Astrocyte of the spinal cord (primary cell): ENCODE results near the gene SAC3D1.

ENCODE experiments used
- DNase-seq: peaks from one replicate; pipeline ENCODE4 v3.0.0; 2011; ENCODE audit warnings: low read depth, low spot score
- H3K4me3 ChIP-seq: 2 replicates; pipeline ENCODE4 v1.5.1; 2011; ENCODE audit warnings: low read depth, mild to moderate bottlenecking, low read length, moderate library complexity
- CTCF ChIP-seq: IDR thresholded peaks from 2 replicates; pipeline ENCODE4 v1.5.1; 2012; ENCODE audit warnings: low read depth, mild to moderate bottlenecking, low read length, inconsistent platforms
- in situ Hi-C: cut with HindIII; loops from 2 replicates; pipeline ENCODE4 v1.10.0; 2017; ENCODE audit warnings: low sequenced_read_pairs

SAC3D1 gene

GRCh38 chr11:65047581-65048422 lies 6.8 kb downstream of the SAC3D1 start:
- TF ChIP-seq CTCF: no peak
- no peak for DNase-seq
- H3K4me3 ChIP-seq: peak overlapping the region; percentile 37
- in situ Hi-C loops: no loop called here

- in situ Hi-C loops: no loop called here
- no peak overlapping the region for H3K4me3 ChIP-seq
- no peak for TF ChIP-seq CTCF
- DNase-seq: no peak
Measured at GRCh38 chr11:65051398-65051858, 10.4 kb downstream of the SAC3D1 start.

- in situ Hi-C loops: no loop called here
- no peak for DNase-seq
- no peak for TF ChIP-seq CTCF
- no peak overlapping the region for H3K4me3 ChIP-seq
Measured at GRCh38 chr11:65053827-65054508, 13.0 kb downstream of the SAC3D1 start.

GRCh38 chr11:65055538-65055937 lies 14.5 kb downstream of the SAC3D1 start:
- in situ Hi-C loops: no loop called here
- DNase-seq: no peak
- no peak overlapping the region for H3K4me3 ChIP-seq
- TF ChIP-seq CTCF: no peak

GRCh38 chr11:65056999-65057398 lies 16.0 kb downstream of the SAC3D1 start:
- no peak overlapping the region for H3K4me3 ChIP-seq
- no peak for TF ChIP-seq CTCF
- no peak for DNase-seq
- in situ Hi-C loops: no loop called here

GRCh38 chr11:65057526-65057925 lies 16.5 kb downstream of the SAC3D1 start:
- in situ Hi-C loops: no loop called here
- TF ChIP-seq CTCF: no peak

More at GRCh38 chr11:65057526-65057925, 16.5 kb downstream of the SAC3D1 start:
- no peak for DNase-seq
- no peak overlapping the region for H3K4me3 ChIP-seq
